Loucy (cell line): ENCODE results near the gene COLEC11.
"Not testable (repeated sequence)": the region's sequence is repeated elsewhere in the genome, so short reads cannot be mapped to it uniquely, and the experiment has no call there.

Experiments
- H2AFZ ChIP-seq: fragments of 200-600 bp; sonication (generic); 2 replicates; pipeline ENCODE4 v1.6.0; 2016; ENCODE audit warnings: antibody characterized with exemption, mild to moderate bottlenecking, low read length, moderate library complexity
- H3F3A ChIP-seq: fragments of 200-600 bp; 2 replicates; pipeline ENCODE4 v1.6.0; 2016; ENCODE audit warnings: antibody characterized with exemption, low read depth, mild to moderate bottlenecking
- H3K27me3 ChIP-seq: fragments of 200-600 bp; sonication (generic); 2 replicates; pipeline ENCODE4 v1.6.1; 2014; ENCODE audit warnings: low read length, mild to moderate bottlenecking; ENCODE audit not compliant: insufficient read depth, poor library complexity, severe bottlenecking
- H3K36me3 ChIP-seq: fragments of 200-600 bp; sonication (generic); 2 replicates; pipeline ENCODE4 v1.6.1; 2016; ENCODE audit warnings: low read length; ENCODE audit not compliant: insufficient read depth
- H3K4me1 ChIP-seq: fragments of 200-600 bp; sonication (generic); 2 replicates; pipeline ENCODE4 v1.5.1; 2014; ENCODE audit warnings: low read length, mild to moderate bottlenecking; ENCODE audit not compliant: insufficient read depth, poor library complexity, severe bottlenecking
- H3K4me2 ChIP-seq: fragments of 200-600 bp; sonication (generic); 2 replicates; pipeline ENCODE4 v1.6.0; 2014; ENCODE audit warnings: antibody characterized with exemption, low read length, low read depth, mild to moderate bottlenecking; ENCODE audit not compliant: poor library complexity, severe bottlenecking
- H3K4me3 ChIP-seq: fragments of 200-600 bp; sonication (generic); 2 replicates; pipeline ENCODE4 v1.5.1; 2014; ENCODE audit warnings: low read length, mild to moderate bottlenecking, mixed read lengths; ENCODE audit not compliant: poor library complexity, severe bottlenecking
- H3K79me2 ChIP-seq: fragments of 200-600 bp; sonication (generic); 2 replicates; pipeline ENCODE4 v1.6.1; 2014; ENCODE audit warnings: low read length; ENCODE audit not compliant: insufficient read depth
- H3K9ac ChIP-seq: fragments of 200-600 bp; sonication (generic); 2 replicates; pipeline ENCODE4 v1.6.0; 2014; ENCODE audit warnings: mild to moderate bottlenecking, low read depth, low read length, moderate library complexity; ENCODE audit not compliant: poor library complexity, severe bottlenecking
- H3K9me2 ChIP-seq: fragments of 200-600 bp; sonication (generic); replicated peaks from 2 replicates; pipeline ENCODE4 v1.6.1; 2016; ENCODE audit warnings: low read depth, low read length, mixed read lengths
- H3K9me3 ChIP-seq: fragments of 200-600 bp; sonication (generic); 2 replicates; pipeline ENCODE4 v1.6.1; 2014; ENCODE audit warnings: mild to moderate bottlenecking, antibody characterized with exemption, low read length, low read depth; ENCODE audit not compliant: insufficient read depth
- H4K20me1 ChIP-seq: fragments of 200-600 bp; sonication (generic); 2 replicates; pipeline ENCODE4 v1.6.0; 2014; ENCODE audit warnings: antibody characterized with exemption, low read length, mild to moderate bottlenecking; ENCODE audit not compliant: insufficient read depth, poor library complexity, severe bottlenecking
- EZH2phosphoT487 ChIP-seq: fragments of 200-600 bp; IDR thresholded peaks from 2 replicates; pipeline ENCODE4 v1.6.1; 2018; ENCODE audit warnings: antibody characterized with exemption, mild to moderate bottlenecking, moderate library complexity, borderline replicate concordance
- TF ChIP-seq, protein P1 (sequence below): fragments of 200-600 bp; sonication (generic); conservative IDR thresholded peaks from 2 replicates; pipeline ENCODE4 v1.5.1; 2014; ENCODE audit warnings: mild to moderate bottlenecking, antibody characterized with exemption, low read length

COLEC11 gene

DNA sequence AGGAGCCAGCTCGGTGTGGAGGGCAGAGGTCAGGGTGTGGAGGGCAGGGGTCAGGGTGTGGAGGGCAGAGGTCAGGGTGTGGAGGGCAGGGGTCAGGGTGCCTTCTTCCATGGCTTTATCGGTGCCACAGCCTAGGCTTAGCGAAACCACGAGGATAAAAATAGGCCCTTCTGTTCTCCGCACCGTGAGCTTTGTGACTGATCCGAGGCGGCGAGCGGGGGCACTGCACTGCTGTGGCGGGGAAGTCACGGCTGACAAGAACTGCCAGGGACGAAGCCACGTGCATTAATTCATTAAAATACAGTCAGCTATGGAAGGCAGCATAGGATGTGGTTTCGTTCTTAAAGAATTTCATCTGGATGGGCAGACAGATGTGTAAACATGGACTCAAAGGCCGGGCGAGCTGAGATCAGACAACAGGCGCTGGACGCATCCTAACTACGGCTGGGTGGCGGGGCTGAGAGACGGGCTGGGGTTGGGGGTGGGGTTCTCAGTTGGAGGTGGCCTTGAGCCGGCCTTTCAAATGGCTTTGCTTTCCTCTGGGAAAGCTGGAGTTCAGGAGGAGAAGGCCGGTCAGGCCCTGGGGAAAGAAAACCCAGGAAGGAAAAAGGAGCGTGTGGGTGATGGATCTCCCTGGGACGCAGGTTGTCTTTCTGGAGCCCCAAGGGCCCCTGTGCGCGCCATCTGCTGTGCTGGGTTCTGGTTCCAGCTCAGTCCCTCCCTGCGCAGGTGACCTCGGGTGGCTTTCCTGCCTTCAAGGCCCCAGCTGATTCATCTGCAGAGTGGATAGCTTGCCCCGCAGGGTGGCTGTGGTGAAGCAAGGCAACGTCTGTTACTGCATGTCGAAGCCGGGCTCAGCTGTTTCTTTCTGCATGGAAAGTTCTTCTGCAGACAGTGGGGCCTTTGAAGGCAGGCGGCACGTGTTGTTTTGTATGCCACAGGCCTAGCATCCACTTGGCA, 62.1 kb downstream of the COLEC11 start:
- TF ChIP-seq, protein P1, sequence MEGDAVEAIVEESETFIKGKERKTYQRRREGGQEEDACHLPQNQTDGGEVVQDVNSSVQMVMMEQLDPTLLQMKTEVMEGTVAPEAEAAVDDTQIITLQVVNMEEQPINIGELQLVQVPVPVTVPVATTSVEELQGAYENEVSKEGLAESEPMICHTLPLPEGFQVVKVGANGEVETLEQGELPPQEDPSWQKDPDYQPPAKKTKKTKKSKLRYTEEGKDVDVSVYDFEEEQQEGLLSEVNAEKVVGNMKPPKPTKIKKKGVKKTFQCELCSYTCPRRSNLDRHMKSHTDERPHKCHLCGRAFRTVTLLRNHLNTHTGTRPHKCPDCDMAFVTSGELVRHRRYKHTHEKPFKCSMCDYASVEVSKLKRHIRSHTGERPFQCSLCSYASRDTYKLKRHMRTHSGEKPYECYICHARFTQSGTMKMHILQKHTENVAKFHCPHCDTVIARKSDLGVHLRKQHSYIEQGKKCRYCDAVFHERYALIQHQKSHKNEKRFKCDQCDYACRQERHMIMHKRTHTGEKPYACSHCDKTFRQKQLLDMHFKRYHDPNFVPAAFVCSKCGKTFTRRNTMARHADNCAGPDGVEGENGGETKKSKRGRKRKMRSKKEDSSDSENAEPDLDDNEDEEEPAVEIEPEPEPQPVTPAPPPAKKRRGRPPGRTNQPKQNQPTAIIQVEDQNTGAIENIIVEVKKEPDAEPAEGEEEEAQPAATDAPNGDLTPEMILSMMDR, result no peak
- TF ChIP-seq EZH2phosphoT487, result no peak
- Histone ChIP-seq H4K20me1 (no peaks in the 10 kb centered on the region), H3F3A (no peaks in the 10 kb centered on the region), H3K9ac (no peak overlapping the region), H3K36me3 (no peaks in the 10 kb centered on the region), H3K4me3 (no peak overlapping the region), H3K4me1 (peaks cover 2% of the 10 kb centered on the region), H3K27me3 (no peaks in the 10 kb centered on the region), H3K9me2 (no peaks in the 10 kb centered on the region), H3K79me2 (no peaks in the 10 kb centered on the region), H2AFZ (no peak overlapping the region), H3K9me3 (no peaks in the 10 kb centered on the region), H3K4me2 (no peak overlapping the region)

DNA sequence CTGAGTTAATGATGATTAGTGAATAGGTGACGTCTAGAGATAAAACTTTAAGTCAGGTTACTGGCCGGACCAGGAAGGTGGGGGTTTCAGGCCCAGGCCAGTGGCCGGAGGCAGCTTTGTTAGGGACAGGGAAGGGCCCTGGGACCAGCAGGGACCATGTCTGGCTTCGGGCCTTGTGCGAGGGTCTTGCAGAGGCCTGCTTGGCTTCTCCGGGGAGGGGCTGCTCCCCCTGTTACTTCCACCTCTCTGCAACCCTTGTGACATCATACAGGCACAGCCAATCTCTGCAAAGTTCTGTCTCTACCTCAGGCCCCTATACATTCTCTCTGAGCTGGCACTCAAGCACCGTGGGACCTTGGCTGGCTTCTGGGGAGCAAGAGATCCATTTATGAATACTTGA, 63.0 kb downstream of the COLEC11 start, which contains the start of gene ALLC:
Gene ALLC, plus strand, starts transcription at position 320 of the 400 bp plus-strand sequence. CDS start 12,958 bp downstream, outside the sequence.
- no peak within 1 kb of the TSS for H3K4me2 ChIP-seq

DNA sequence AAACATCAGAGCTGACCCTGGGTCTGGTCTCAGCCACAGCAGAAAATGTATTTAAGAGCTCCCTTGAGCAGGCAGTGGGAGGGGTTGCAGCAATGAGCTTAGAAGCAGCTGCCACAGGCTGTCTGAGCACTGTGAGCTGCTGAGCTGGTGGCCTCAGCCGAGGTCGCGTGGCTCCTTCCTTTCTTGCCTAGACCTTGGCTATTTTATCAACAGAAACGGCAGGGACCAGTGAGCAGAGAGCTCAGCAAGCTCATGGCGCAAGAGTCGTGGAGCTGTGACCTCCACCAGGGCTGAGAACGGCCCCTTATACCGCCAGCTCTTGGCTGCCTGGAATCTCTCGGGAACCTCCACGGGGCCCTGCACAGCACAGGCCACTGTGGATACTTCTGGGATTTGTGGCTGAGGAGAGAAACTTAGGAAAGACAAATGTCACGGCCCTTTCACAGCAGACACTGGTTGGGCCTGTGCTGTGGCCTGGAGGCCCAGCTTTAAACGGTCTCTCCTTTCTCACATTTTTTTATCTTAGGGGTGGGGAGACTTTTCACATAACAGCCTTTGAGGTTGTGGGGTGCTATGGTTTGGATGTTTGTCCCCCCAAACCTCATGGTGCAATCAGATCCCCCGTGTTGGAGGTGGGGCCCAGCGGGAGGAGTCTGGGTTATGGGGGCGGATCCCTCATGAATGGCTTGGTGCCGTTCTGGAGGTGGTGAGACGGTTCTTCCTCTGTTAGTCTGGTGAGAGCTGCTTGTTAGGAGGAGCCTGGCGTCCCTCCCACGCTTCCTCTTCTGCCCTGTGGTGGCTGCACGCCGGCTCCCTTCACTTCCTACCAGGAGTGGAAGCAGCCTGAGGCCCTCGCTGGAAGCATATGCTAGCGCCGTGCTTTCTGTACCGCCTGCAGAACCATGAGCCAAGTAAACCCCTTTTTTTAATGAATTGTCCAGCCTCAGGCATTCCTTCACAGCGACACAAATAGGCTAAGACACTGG, 64.8 kb downstream of the COLEC11 start:
- Histone ChIP-seq H3K9me3 (no peaks in the 10 kb centered on the region), H2AFZ (no peak overlapping the region), H3K79me2 (no peaks in the 10 kb centered on the region), H3K4me2 (no peak overlapping the region), H3K9ac (no peak overlapping the region), H4K20me1 (no peaks in the 10 kb centered on the region), H3K9me2 (no peaks in the 10 kb centered on the region), H3F3A (no peaks in the 10 kb centered on the region), H3K4me3 (no peak overlapping the region), H3K36me3 (no peaks in the 10 kb centered on the region), H3K4me1 (no peaks in the 10 kb centered on the region), H3K27me3 (no peaks in the 10 kb centered on the region)
- no peak for TF ChIP-seq EZH2phosphoT487
- TF ChIP-seq, protein P1, result no peak

More for the DNA sequence above, 63.0 kb downstream of the COLEC11 start, which contains the start of gene ALLC:
- H3K27me3 ChIP-seq, result no peaks in the 10 kb centered on the region
- TF ChIP-seq EZH2phosphoT487, result no peak
- TF ChIP-seq, protein P1, result no peak
- H3K4me3 ChIP-seq, result no peak within 1 kb of the TSS
- no peaks in the 10 kb centered on the region for H4K20me1 ChIP-seq
- no peaks in the 10 kb centered on the region for H3K36me3 ChIP-seq
- no peaks in the 10 kb centered on the region for H3K9me2 ChIP-seq
- H3K9me3 ChIP-seq, result no peaks in the 10 kb centered on the region
- no peaks in the 10 kb centered on the region for H3K79me2 ChIP-seq
- no peaks in the 10 kb centered on the region for H3K4me1 ChIP-seq
- no peak within 1 kb of the TSS for H2AFZ ChIP-seq
- no peak within 1 kb of the TSS for H3K9ac ChIP-seq
- no peaks in the 10 kb centered on the region for H3F3A ChIP-seq

DNA sequence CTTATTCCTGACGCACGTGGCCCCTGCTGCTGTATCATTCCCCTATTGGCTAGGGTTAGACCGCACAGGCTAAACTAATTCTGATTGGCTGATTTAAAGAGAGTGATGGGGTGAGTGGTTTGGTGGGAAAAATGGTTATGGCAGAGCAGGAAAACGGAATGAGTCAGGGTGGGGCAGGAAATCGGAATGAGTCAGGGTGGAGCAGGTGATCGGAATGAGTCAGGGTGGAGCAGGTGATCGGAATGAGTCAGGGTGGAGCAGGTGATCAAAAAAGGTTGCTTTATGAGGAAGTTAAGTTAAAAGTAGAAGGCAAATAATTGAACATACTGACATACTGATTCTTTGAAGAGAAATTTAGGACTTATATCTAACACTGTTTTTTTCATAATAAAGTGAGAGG, 65.7 kb downstream of the COLEC11 start:
- H3K36me3 ChIP-seq, H3K4me2 ChIP-seq, H3K27me3 ChIP-seq, H3K9me2 ChIP-seq, H2AFZ ChIP-seq, H3K4me1 ChIP-seq, H3K9ac ChIP-seq, H4K20me1 ChIP-seq, H3K79me2 ChIP-seq, H3K4me3 ChIP-seq, H3F3A ChIP-seq, H3K9me3 ChIP-seq: not testable (repeated sequence)
